ENCODE results near the gene RSAD1. TPM values are rescaled to one million over a fixed set of nuclear protein-coding genes. Genes with fewer than 3 reads are reported as not detected.

Gene RSAD1
- total RNA-seq, 1 donor from 2014 or later, result 34.3 TPM

DNA sequence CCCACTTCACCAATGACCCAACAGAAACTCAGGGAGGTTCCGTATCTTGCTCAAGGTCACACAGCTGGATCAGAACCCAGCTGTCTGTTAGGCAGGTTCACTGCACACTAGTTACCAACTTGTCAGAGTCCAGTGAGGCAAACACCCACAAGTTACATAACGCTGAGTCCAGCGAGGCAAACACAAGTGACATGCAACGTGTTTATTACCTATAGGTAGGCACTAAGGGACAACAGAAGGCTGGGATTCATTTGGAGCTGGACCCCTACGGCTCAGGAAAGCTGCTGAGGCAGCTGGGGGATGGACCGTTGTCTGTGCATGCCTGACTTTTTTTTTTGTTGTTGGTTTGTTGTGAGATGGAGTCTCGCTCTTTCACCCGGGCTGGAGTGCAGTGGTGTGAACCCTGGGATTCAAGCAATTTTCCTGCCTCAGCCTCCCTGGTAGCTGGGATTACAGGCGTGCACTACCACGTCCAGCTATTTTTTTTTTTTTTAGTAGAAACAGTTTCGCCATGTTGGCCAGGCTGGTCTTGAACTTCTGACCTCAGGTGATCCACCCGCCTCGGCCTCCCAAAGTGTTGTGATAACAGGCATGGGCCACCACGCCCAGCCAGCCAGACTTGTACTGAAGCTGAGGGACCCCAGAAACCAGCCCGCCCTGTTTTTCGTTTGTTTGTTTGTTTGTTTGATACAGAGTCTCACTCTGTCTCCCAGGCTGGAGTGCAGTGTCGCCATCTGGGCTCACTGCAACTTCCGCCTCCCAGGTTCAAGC lies 1.9 kb upstream of the RSAD1 start:
- Histone ChIP-seq H3K36me3 (peaks cover 3% of the 10 kb centered on the region), H3K9me3 (no peaks in the 10 kb centered on the region), H3K4me3 (no peak overlapping the region), H3K27ac (no peak overlapping the region), H3K4me1 (peaks cover 14% of the 10 kb centered on the region), H3K27me3 (no peaks in the 10 kb centered on the region)
- TF ChIP-seq, protein P1, sequence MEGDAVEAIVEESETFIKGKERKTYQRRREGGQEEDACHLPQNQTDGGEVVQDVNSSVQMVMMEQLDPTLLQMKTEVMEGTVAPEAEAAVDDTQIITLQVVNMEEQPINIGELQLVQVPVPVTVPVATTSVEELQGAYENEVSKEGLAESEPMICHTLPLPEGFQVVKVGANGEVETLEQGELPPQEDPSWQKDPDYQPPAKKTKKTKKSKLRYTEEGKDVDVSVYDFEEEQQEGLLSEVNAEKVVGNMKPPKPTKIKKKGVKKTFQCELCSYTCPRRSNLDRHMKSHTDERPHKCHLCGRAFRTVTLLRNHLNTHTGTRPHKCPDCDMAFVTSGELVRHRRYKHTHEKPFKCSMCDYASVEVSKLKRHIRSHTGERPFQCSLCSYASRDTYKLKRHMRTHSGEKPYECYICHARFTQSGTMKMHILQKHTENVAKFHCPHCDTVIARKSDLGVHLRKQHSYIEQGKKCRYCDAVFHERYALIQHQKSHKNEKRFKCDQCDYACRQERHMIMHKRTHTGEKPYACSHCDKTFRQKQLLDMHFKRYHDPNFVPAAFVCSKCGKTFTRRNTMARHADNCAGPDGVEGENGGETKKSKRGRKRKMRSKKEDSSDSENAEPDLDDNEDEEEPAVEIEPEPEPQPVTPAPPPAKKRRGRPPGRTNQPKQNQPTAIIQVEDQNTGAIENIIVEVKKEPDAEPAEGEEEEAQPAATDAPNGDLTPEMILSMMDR (IDR thresholded peaks at IDR 0.05), result no peak
- no peak for ATAC-seq
- intact Hi-C loops (cut with DNase I), result no loop called here
- no peak for DNase-seq

DNA sequence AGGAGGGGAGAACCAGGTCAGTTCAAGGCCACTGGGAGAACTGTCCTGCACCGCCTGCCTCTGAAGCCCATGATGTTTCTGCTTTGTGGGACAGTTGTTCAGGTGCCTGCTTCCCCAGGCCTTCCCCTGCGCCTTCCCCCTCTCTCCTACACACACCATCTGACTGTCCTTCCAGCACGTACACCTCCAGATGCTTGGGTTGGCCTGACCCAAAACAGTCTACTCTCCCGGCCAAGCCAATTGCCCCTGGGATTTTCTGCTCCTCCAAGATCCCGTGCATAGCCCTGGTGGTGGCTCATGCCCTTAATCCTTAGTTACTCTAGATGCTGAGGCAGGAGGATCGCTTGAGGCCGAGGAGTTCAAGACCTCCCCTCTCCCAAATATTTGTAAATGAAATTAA lies 684 bp upstream of the RSAD1 start:
- TF ChIP-seq, protein P1 (IDR thresholded peaks at IDR 0.05), result no peak
- intact Hi-C loops (cut with DNase I), result no loop called here
- ATAC-seq (no peak), DNase-seq (no peak)
- Histone ChIP-seq H3K9me3 (no peaks in the 10 kb centered on the region), H3K4me1 (peaks cover 14% of the 10 kb centered on the region), H3K27ac (peak overlapping the region; percentile 73), H3K27me3 (no peaks in the 10 kb centered on the region), H3K4me3 (peak overlapping the region; percentile 89), H3K36me3 (peaks cover 9% of the 10 kb centered on the region)

DNA sequence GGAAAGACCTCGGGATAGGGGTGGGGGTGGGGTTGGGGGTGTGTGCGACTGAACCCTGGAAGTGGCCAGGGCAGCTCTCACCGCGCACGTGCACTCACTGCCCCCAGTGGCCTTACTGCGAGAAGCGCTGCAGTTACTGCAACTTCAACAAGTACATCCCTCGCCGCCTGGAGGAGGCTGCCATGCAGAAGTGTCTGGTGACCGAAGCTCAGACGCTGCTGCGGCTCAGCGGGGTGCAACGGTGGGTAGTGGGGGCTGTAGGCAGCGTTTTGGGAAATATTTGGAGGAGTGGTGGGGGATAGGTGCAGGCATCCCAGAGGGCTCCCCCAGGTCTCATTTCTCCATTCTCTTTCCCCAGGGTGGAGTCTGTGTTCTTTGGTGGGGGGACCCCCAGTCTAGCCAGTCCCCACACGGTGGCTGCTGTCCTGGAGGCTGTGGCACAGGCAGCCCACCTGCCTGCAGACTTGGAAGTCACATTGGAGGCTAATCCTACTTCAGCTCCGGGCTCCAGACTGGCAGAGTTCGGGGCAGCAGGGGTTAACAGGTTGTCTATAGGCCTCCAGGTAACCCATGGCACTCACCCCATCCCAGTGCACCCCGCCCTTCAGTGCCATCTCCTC lies 972 bp downstream of the RSAD1 start:
- Histone ChIP-seq H3K9me3 (no peaks in the 10 kb centered on the region), H3K4me1 (peaks cover 14% of the 10 kb centered on the region), H3K36me3 (peaks cover 25% of the 10 kb centered on the region), H3K4me3 (peak overlapping the region; percentile 89), H3K27me3 (no peaks in the 10 kb centered on the region), H3K27ac (peak overlapping the region; percentile 73)
- DNase-seq (peak; percentile 90), ATAC-seq (peak; percentile 69)
- TF ChIP-seq, protein P1 (IDR thresholded peaks at IDR 0.05), result peak; percentile 56
- intact Hi-C loops (cut with DNase I), result no loop called here

DNA sequence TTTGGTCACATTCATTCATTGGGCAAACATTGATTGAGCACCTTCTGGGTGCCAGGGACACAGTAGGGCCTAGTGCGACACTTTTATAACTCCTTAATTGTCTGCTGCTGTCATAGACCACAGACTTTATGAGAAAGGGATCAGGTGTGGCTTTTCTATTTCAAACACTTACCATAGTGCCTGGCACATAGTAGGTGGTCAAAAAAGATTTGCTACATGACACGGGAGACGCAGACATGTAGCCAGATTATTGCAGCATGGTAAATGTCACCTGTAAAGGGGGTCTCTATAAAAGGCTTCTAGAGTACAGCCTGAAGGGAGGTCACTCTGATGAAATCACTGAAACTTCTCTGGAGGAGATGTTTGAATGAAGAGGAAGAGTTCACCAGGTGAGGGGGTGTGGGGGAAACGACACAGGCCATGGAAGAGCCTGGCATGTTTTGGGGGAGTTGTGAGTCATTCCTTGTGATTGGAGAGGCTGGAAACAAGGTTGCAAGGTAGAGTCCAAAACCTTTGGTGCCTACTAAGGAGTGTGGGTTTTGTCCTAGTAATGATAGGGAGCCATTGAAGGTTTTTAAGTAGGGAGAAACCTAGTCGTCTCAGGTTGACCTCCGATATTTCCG lies 1.6 kb downstream of the RSAD1 start:
- DNase-seq (no peak), ATAC-seq (no peak)
- TF ChIP-seq, protein P1 (IDR thresholded peaks at IDR 0.05), result no peak
- Histone ChIP-seq H3K27me3 (no peaks in the 10 kb centered on the region), H3K4me3 (no peak overlapping the region), H3K9me3 (no peaks in the 10 kb centered on the region), H3K4me1 (peaks cover 14% of the 10 kb centered on the region), H3K27ac (no peak overlapping the region), H3K36me3 (peaks cover 31% of the 10 kb centered on the region)
- intact Hi-C loops (cut with DNase I), result no loop called here

DNA sequence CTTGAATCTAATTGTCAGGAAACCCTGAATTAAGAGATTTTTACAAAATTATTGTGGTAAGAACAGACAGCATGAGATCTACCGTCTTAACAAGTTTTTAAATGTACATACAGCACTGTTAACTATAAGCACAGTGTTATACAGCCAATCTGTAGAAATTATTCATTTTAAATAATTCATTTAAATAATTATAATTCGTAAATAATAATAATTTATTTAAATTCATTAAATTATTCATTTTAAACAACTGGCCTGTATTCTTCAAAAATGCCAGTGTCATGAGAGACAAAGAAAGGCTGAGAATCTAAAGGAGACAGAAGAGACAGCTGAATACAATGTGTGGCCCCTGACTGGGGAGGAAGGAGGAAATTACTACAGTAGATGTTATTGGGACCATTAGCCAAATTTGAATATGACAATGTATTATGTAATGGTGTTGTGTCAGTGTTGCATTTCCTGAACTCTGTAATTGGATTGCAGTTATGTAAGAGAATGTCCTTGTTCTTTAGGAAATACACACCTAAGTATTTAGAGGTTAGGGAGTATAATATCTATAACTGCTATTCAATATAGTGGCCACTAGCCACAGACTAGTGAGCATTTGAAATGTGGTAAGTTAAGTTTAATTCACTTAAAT lies 2.3 kb downstream of the RSAD1 start:
- no peak overlapping the region for H3K27ac ChIP-seq
- DNase-seq (no peak), ATAC-seq (no peak)
- H3K4me3 ChIP-seq, result no peak overlapping the region
- H3K36me3 ChIP-seq, result peaks cover 37% of the 10 kb centered on the region
- TF ChIP-seq, protein P1 (IDR thresholded peaks at IDR 0.05), result no peak
- H3K27me3 ChIP-seq, result no peaks in the 10 kb centered on the region
- H3K9me3 ChIP-seq, result no peaks in the 10 kb centered on the region
- peaks cover 14% of the 10 kb centered on the region for H3K4me1 ChIP-seq
- intact Hi-C loops (cut with DNase I), result no loop called here

All from upper lobe of right lung (tissue), 1 donor.